ENCODE data around the gene IL25.
"Not testable (repeated sequence)": the region's sequence is repeated elsewhere in the genome, so short reads cannot be mapped to it uniquely, and the experiment has no call there.

The IL25 gene

GRCh38 chr14:23375527-23376251 lies 3.1 kb downstream of the IL25 start:
- no peak for DNase-seq (ENCODE audit: low read depth)

- DNase-seq (ENCODE audit: low read depth), result no peak
Measured at GRCh38 chr14:23376482-23377197, 4.0 kb downstream of the IL25 start, which contains the start of gene CMTM5. TSS of gene CMTM5 (plus strand) at chr14:23377046. CDS start at chr14:23377252, 206 bp downstream.

- DNase-seq (ENCODE audit: low read depth), result no peak
Measured at GRCh38 chr14:23377198-23377550, 4.6 kb downstream of the IL25 start.

- DNase-seq (ENCODE audit: low read depth), result no peak
Measured at GRCh38 chr14:23377573-23378563, 5.3 kb downstream of the IL25 start.

- DNase-seq (ENCODE audit: low read depth), result no peak
Measured at GRCh38 chr14:23378612-23379220, 6.1 kb downstream of the IL25 start.

- peak; percentile 59 for DNase-seq (ENCODE audit: low read depth)
Measured at GRCh38 chr14:23379366-23380196, 7.0 kb downstream of the IL25 start.

GRCh38 chr14:23380197-23380914 lies 7.7 kb downstream of the IL25 start:
- no peak for DNase-seq (ENCODE audit: low read depth)

GRCh38 chr14:23380976-23381375 lies 8.4 kb downstream of the IL25 start:
- DNase-seq (ENCODE audit: low read depth), result no peak

GRCh38 chr14:23381871-23382270 lies 9.3 kb downstream of the IL25 start:
- DNase-seq (ENCODE audit: low read depth), result no peak

- DNase-seq (ENCODE audit: low read depth), result no peak
Measured at GRCh38 chr14:23382276-23382675, 9.7 kb downstream of the IL25 start.

GRCh38 chr14:23382731-23383440 lies 10.3 kb downstream of the IL25 start:
- no peak for DNase-seq (ENCODE audit: low read depth)

- no peak for DNase-seq (ENCODE audit: low read depth)
Measured at GRCh38 chr14:23384364-23385080, 11.9 kb downstream of the IL25 start.

GRCh38 chr14:23385244-23385641 lies 12.6 kb downstream of the IL25 start:
- no peak for DNase-seq (ENCODE audit: low read depth)

- DNase-seq (ENCODE audit: low read depth), result no peak
Measured at GRCh38 chr14:23385642-23386265, 13.1 kb downstream of the IL25 start.

GRCh38 chr14:23386266-23386657 lies 13.7 kb downstream of the IL25 start:
- DNase-seq (ENCODE audit: low read depth), result not testable (repeated sequence)

- no peak for DNase-seq (ENCODE audit: low read depth)
Measured at GRCh38 chr14:23386999-23387398, 14.4 kb downstream of the IL25 start.

GRCh38 chr14:23387916-23388882 lies 15.6 kb downstream of the IL25 start:
- DNase-seq (ENCODE audit: low read depth), result no peak
